ENCODE measurements around the gene TIPARP.

DNA sequence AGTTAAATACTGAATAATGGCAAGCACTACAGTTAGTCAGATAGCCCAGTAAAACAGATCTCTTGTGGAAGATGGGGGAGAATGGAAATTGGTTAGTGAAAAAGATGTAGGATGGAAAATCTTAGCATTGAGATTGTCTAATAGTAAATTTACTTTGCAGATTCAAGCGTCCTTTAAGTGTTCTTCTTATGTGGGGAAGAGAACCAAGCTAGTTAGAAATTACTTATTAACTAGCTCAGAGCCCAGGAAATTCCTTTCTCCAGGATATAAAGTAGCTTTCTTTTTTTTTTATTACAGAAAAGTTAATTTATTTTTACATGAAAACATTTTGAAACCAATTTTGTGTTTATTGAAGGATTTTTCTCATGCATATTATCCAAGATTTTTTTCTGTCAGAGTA lies 36.7 kb downstream of the TIPARP start:
- TF ChIP-seq, protein P1, sequence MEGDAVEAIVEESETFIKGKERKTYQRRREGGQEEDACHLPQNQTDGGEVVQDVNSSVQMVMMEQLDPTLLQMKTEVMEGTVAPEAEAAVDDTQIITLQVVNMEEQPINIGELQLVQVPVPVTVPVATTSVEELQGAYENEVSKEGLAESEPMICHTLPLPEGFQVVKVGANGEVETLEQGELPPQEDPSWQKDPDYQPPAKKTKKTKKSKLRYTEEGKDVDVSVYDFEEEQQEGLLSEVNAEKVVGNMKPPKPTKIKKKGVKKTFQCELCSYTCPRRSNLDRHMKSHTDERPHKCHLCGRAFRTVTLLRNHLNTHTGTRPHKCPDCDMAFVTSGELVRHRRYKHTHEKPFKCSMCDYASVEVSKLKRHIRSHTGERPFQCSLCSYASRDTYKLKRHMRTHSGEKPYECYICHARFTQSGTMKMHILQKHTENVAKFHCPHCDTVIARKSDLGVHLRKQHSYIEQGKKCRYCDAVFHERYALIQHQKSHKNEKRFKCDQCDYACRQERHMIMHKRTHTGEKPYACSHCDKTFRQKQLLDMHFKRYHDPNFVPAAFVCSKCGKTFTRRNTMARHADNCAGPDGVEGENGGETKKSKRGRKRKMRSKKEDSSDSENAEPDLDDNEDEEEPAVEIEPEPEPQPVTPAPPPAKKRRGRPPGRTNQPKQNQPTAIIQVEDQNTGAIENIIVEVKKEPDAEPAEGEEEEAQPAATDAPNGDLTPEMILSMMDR (IDR thresholded peaks at IDR 0.05): no peak
- TF ChIP-seq POLR2A (IDR thresholded peaks at IDR 0.05): no peak
